ENCODE data around the gene MSH3. TPM values are rescaled to one million over a fixed set of nuclear protein-coding genes. Genes with fewer than 3 reads are reported as not detected.
"Not testable (repeated sequence)": the region's sequence is repeated elsewhere in the genome, so short reads cannot be mapped to it uniquely, and the experiment has no call there.

MSH3 gene
- total RNA-seq, 1 donor from 2014 or later, result 11.0 TPM

GRCh38 chr5:80655231-80655774 lies 851 bp downstream of the MSH3 start:
- no peaks in the 10 kb centered on the region for H3K9me3 ChIP-seq (replicated peaks)
- peak overlapping the region; percentile 97 for H3K4me3 ChIP-seq
- no peak for TF ChIP-seq CTCF (IDR thresholded peaks at IDR 0.05; ENCODE audit: borderline replicate concordance)
- intact Hi-C loops (cut with micrococcal nuclease), result no loop called here
- H3K36me3 ChIP-seq, result peaks cover 41% of the 10 kb centered on the region
- DNase-seq, result no peak
- H3K4me1 ChIP-seq, result peaks cover 23% of the 10 kb centered on the region
- peak overlapping the region; percentile 100 for H3K27ac ChIP-seq (replicated peaks)
- no peaks in the 10 kb centered on the region for H3K27me3 ChIP-seq (ENCODE audit: low read depth)

- Histone ChIP-seq H3K27ac (replicated peaks) (no peak overlapping the region), H3K27me3 (ENCODE audit: low read depth) (no peaks in the 10 kb centered on the region), H3K9me3 (replicated peaks) (no peaks in the 10 kb centered on the region), H3K36me3 (peaks cover 52% of the 10 kb centered on the region), H3K4me1 (peaks cover 23% of the 10 kb centered on the region), H3K4me3 (no peak overlapping the region)
- intact Hi-C loops (cut with micrococcal nuclease), result no loop called here
- no peak for DNase-seq
- no peak for TF ChIP-seq CTCF (IDR thresholded peaks at IDR 0.05; ENCODE audit: borderline replicate concordance)
These were observed 2.0 kb downstream of the MSH3 start for GRCh38 chr5:80656425-80656824.

GRCh38 chr5:80659106-80659505 lies 4.7 kb downstream of the MSH3 start:
- H3K27me3 ChIP-seq (ENCODE audit: low read depth), result no peaks in the 10 kb centered on the region
- H3K9me3 ChIP-seq (replicated peaks), result no peaks in the 10 kb centered on the region
- H3K4me3 ChIP-seq, result no peak overlapping the region
- DNase-seq, result no peak
- H3K4me1 ChIP-seq, result peaks cover 12% of the 10 kb centered on the region
- H3K36me3 ChIP-seq, result peaks cover 70% of the 10 kb centered on the region
- TF ChIP-seq CTCF (IDR thresholded peaks at IDR 0.05; ENCODE audit: borderline replicate concordance), result no peak
- no peak overlapping the region for H3K27ac ChIP-seq (replicated peaks)
- intact Hi-C loops (cut with micrococcal nuclease), result no loop called here

GRCh38 chr5:80660661-80661060 lies 6.2 kb downstream of the MSH3 start:
- H3K9me3 ChIP-seq (replicated peaks); intact Hi-C loops (cut with micrococcal nuclease); H3K27ac ChIP-seq (replicated peaks); DNase-seq; H3K4me3 ChIP-seq; H3K4me1 ChIP-seq; H3K27me3 ChIP-seq (ENCODE audit: low read depth): not testable (repeated sequence)
- H3K36me3 ChIP-seq, result peaks cover 75% of the 10 kb centered on the region

- Histone ChIP-seq H3K9me3 (replicated peaks) (no peaks in the 10 kb centered on the region), H3K27me3 (ENCODE audit: low read depth) (no peaks in the 10 kb centered on the region), H3K27ac (replicated peaks) (no peak overlapping the region), H3K4me1 (no peaks in the 10 kb centered on the region), H3K36me3 (peaks cover 72% of the 10 kb centered on the region), H3K4me3 (no peak overlapping the region)
- no peak for TF ChIP-seq CTCF (IDR thresholded peaks at IDR 0.05; ENCODE audit: borderline replicate concordance)
- intact Hi-C loops (cut with micrococcal nuclease), result no loop called here
- DNase-seq, result no peak
These were observed 7.7 kb downstream of the MSH3 start for GRCh38 chr5:80662108-80662507.

GRCh38 chr5:80665057-80665456 lies 10.6 kb downstream of the MSH3 start:
- H3K9me3 ChIP-seq (replicated peaks), result no peaks in the 10 kb centered on the region
- TF ChIP-seq CTCF (IDR thresholded peaks at IDR 0.05; ENCODE audit: borderline replicate concordance), result no peak
- no peak overlapping the region for H3K4me3 ChIP-seq
- peaks cover 24% of the 10 kb centered on the region for H3K4me1 ChIP-seq
- peaks cover 48% of the 10 kb centered on the region for H3K36me3 ChIP-seq
- H3K27me3 ChIP-seq (ENCODE audit: low read depth), result no peaks in the 10 kb centered on the region
- intact Hi-C loops (cut with micrococcal nuclease), result no loop called here
- no peak for DNase-seq
- H3K27ac ChIP-seq (replicated peaks), result no peak overlapping the region
